ENCODE measurements around the gene GIGYF2.

DNA sequence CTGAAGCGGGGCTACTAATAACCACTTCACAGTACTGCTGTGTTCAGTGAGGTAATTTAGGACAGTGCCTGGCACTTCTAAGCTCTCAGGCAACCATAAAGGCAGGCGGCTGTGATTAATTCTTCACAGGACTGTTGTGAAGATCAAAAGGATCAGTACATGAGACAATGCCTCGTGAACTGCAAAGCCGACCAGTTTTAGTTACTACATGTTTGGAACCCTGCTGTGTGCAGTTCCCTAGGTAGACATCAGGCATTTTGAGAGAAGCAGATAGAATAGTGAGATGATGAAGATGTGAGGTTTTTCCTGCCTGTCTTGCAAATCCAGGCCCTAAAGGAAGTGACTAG, 44.7 kb upstream of the GIGYF2 start:
- TF ChIP-seq, protein P1, sequence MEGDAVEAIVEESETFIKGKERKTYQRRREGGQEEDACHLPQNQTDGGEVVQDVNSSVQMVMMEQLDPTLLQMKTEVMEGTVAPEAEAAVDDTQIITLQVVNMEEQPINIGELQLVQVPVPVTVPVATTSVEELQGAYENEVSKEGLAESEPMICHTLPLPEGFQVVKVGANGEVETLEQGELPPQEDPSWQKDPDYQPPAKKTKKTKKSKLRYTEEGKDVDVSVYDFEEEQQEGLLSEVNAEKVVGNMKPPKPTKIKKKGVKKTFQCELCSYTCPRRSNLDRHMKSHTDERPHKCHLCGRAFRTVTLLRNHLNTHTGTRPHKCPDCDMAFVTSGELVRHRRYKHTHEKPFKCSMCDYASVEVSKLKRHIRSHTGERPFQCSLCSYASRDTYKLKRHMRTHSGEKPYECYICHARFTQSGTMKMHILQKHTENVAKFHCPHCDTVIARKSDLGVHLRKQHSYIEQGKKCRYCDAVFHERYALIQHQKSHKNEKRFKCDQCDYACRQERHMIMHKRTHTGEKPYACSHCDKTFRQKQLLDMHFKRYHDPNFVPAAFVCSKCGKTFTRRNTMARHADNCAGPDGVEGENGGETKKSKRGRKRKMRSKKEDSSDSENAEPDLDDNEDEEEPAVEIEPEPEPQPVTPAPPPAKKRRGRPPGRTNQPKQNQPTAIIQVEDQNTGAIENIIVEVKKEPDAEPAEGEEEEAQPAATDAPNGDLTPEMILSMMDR (optimal IDR thresholded peaks at IDR 0.05 in 1 of 3, IDR thresholded peaks at IDR 0.05 in 1 of 3, conservative IDR thresholded peaks at IDR 0.05 in 1 of 3; ENCODE audit: extremely low read depth in 1 of 3, insufficient read depth in 2 of 3, low read length in 3 of 3), result no peak
- no peak for TF ChIP-seq EZH2 (IDR thresholded peaks at IDR 0.05; ENCODE audit: low read length)
